ENCODE results near the gene PRRG1. TPM values are rescaled to one million over a fixed set of nuclear protein-coding genes. Genes with fewer than 3 reads are reported as not detected.
A peak's percentile ranks its signal among the peaks of the same experiment; 100 is the strongest.
"Not testable (repeated sequence)": the region's sequence is repeated elsewhere in the genome, so short reads cannot be mapped to it uniquely, and the experiment has no call there.

The PRRG1 gene
- polyA plus RNA-seq (2013, experiment 1 of 2) = 3.4 TPM
- 3.3 TPM for polyA plus RNA-seq (2013, experiment 2 of 2)

DNA sequence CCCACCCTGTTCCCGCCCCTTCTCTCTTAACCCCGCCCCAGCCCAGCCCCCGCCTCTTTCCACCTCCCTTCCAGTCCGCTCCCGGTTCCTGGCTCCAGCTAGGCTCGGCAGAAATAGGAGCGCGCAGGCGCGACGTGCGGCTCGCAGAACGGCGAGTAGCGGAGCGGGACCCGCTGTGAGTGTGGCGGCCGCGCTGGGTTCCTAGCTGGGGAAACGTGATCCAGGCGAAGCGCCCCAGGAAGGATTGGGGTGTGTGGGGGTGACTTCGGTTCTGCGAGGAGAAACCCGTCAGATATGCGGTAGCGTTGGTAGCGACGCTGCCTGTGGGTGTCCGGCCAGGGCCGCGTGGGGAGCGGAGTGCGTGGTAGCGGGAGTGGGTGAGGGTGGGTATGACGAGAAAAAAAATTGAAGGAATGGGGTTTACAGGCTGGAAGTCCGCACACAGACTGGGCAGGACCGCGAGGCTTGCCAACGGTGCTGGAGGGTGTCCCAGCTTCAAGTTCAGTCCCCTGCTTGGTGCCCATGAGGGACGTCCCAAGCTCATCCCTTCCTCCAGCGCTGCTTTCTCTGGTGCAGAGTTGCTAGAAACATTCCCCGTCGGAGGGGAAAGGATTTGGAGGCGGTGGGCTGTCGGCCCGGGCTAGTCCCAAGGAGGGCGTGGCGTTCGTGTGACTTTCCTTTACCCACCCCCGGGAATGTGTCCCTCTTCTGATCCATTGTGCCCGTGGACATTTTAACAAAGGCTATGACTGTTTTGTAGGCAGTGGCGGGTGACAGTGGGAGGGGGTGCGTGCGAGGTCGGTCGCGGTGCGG, at the start of gene PRRG1:
PRRG1 (plus strand) TSS at position 144 of the 813 bp plus-strand sequence. CDS start 56,886 bp downstream, outside the sequence.
- Histone ChIP-seq H3K4me3 (ENCODE audit: low read length in 2 of 2) (peak within 1 kb of the TSS; percentile 55 to 95), H3K4ac (ENCODE audit: low read length) (no peak within 1 kb of the TSS), H2BK5ac (ENCODE audit: low read length) (no peak within 1 kb of the TSS), H3K27ac (replicated peaks; ENCODE audit: low read length) (peak within 1 kb of the TSS; percentile 49), H3K4me2 (ENCODE audit: insufficient read depth, low read length, poor library complexity, severe bottlenecking) (peak within 1 kb of the TSS; percentile 56), H3K79me1 (ENCODE audit: low read depth, low read length) (no peaks in the 10 kb centered on the region), H3K27me3 (ENCODE audit: control insufficient read depth in 3 of 3, insufficient read depth in 3 of 3, low read depth in 1 of 3, low read length in 3 of 3) (no peaks in the 10 kb centered on the region), H3K9ac (ENCODE audit: low read depth, low read length, poor library complexity) (peak within 1 kb of the TSS; percentile 88), H3K9me3 (replicated peaks in 1 of 2; ENCODE audit: control insufficient read depth in 2 of 2, insufficient read depth in 1 of 2, low read depth in 1 of 2, low read length in 2 of 2) (no peaks in the 10 kb centered on the region), H3K18ac (ENCODE audit: low read length) (peak within 1 kb of the TSS; percentile 83), H4K91ac (ENCODE audit: low read depth, low read length, poor library complexity) (no peak within 1 kb of the TSS), H2AK5ac (ENCODE audit: low read depth, low read length) (no peak within 1 kb of the TSS), H3K4me1 (ENCODE audit: control insufficient read depth in 2 of 2, insufficient read depth in 1 of 2, low read depth in 1 of 2, low read length in 2 of 2) (peaks cover 0 to 4% of the 10 kb centered on the region in 2 donors), H3K36me3 (replicated peaks in 1 of 2; ENCODE audit: control insufficient read depth in 2 of 2, insufficient read depth in 2 of 2, low read length in 2 of 2) (no peaks in the 10 kb centered on the region), H4K8ac (ENCODE audit: low read depth, low read length) (no peak within 1 kb of the TSS), H3K14ac (ENCODE audit: low read length) (no peak within 1 kb of the TSS), H3K23ac (ENCODE audit: low read depth, low read length, poor library complexity) (no peak within 1 kb of the TSS), H2BK12ac (ENCODE audit: low read length) (no peak within 1 kb of the TSS), H2BK120ac (ENCODE audit: low read depth, low read length) (no peak within 1 kb of the TSS), H2BK15ac (ENCODE audit: low read length) (no peak within 1 kb of the TSS), H2AFZ (ENCODE audit: low read length) (peak within 1 kb of the TSS; percentile 90)
- peak; percentile 70 for DNase-seq (ENCODE audit: low spot score)
- WGBS, 2 donors (ENCODE audit: extremely low coverage in 2 of 2, insufficient read length in 2 of 2, insufficient replicate concordance in 1 of 2) = no CpG with 5 or more reads among the region's 61 CpGs

DNA sequence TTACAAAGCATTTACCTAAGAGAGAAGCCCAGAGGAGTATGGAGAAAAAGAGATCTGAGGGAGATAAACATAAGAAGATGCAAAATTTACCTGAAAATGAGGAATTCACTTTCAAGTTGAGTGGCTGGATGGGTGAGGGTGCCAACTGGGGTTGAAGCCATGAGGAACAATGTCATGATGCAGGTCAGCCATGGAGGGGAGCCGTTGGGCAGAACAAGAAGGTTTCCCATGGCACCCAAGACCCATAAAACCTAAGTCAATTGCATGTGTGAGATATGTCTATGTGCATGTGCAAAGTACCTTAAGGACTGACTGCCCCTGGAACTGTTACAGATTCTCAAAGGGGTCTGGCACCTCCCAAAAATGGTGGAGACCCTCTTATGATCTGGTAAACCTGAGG, 46.6 kb upstream of the PRRG1 start:
- WGBS, 2 donors (ENCODE audit: extremely low coverage in 2 of 2, insufficient read length in 2 of 2, insufficient replicate concordance in 1 of 2) = no CpG with 5 or more reads among the region's 1 CpG
- H4K91ac ChIP-seq (ENCODE audit: low read depth, low read length, poor library complexity) = no peak overlapping the region
- no peak for DNase-seq (ENCODE audit: low spot score)

DNA sequence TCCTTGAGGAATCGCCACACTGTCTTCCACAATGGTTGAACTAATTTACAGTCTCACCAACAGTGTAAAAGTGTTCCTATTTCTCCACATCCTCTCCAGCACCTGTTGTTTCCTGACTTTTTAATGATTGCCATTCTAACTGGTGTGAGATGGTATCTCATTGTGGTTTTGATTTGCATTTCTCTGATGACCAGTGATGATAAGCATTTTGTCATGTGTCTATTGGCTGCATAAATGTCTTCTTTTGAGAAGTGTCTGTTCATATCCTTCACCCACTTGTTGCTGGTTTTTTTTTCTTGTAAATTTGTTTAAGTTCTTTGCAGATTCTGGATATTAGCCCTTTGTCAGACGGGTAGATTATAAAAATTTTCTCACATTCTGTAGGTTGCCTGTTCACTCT, 43.9 kb upstream of the PRRG1 start:
- not testable (repeated sequence) for H3K23ac ChIP-seq (ENCODE audit: low read depth, low read length, poor library complexity); H2AFZ ChIP-seq (ENCODE audit: low read length); H2BK15ac ChIP-seq (ENCODE audit: low read length); H3K4me2 ChIP-seq (ENCODE audit: insufficient read depth, low read length, poor library complexity, severe bottlenecking); H4K8ac ChIP-seq (ENCODE audit: low read depth, low read length); H2BK12ac ChIP-seq (ENCODE audit: low read length); H4K91ac ChIP-seq (ENCODE audit: low read depth, low read length, poor library complexity); H3K36me3 ChIP-seq (replicated peaks in 1 of 2; ENCODE audit: control insufficient read depth in 2 of 2, insufficient read depth in 2 of 2, low read length in 2 of 2); H3K79me1 ChIP-seq (ENCODE audit: low read depth, low read length); H2BK5ac ChIP-seq (ENCODE audit: low read length); H3K9ac ChIP-seq (ENCODE audit: low read depth, low read length, poor library complexity); H2AK5ac ChIP-seq (ENCODE audit: low read depth, low read length); DNase-seq (ENCODE audit: low spot score); H3K27ac ChIP-seq (replicated peaks; ENCODE audit: low read length); H3K27me3 ChIP-seq (ENCODE audit: control insufficient read depth in 3 of 3, insufficient read depth in 3 of 3, low read depth in 1 of 3, low read length in 3 of 3); H2BK120ac ChIP-seq (ENCODE audit: low read depth, low read length); H3K14ac ChIP-seq (ENCODE audit: low read length); H3K4ac ChIP-seq (ENCODE audit: low read length); H3K4me3 ChIP-seq (ENCODE audit: low read length in 2 of 2); H3K9me3 ChIP-seq (replicated peaks in 1 of 2; ENCODE audit: control insufficient read depth in 2 of 2, insufficient read depth in 1 of 2, low read depth in 1 of 2, low read length in 2 of 2); H3K4me1 ChIP-seq (ENCODE audit: control insufficient read depth in 2 of 2, insufficient read depth in 1 of 2, low read depth in 1 of 2, low read length in 2 of 2); H3K18ac ChIP-seq (ENCODE audit: low read length)
- WGBS, 2 donors (ENCODE audit: extremely low coverage in 2 of 2, insufficient read length in 2 of 2, insufficient replicate concordance in 1 of 2) = no CpG with 5 or more reads among the region's 2 CpGs

More for the DNA sequence above, 46.6 kb upstream of the PRRG1 start:
- Histone ChIP-seq H3K23ac (ENCODE audit: low read depth, low read length, poor library complexity) (no peak overlapping the region), H3K79me1 (ENCODE audit: low read depth, low read length) (no peaks in the 10 kb centered on the region), H2BK15ac (ENCODE audit: low read length) (no peak overlapping the region), H3K36me3 (replicated peaks in 1 of 2; ENCODE audit: control insufficient read depth in 2 of 2, insufficient read depth in 2 of 2, low read length in 2 of 2) (no peaks in the 10 kb centered on the region), H3K18ac (ENCODE audit: low read length) (no peak overlapping the region), H3K9ac (ENCODE audit: low read depth, low read length, poor library complexity) (no peak overlapping the region), H3K4me3 (ENCODE audit: low read length in 2 of 2) (no peak overlapping the region), H2BK5ac (ENCODE audit: low read length) (no peak overlapping the region), H3K14ac (ENCODE audit: low read length) (no peak overlapping the region), H4K8ac (ENCODE audit: low read depth, low read length) (no peak overlapping the region), H2AFZ (ENCODE audit: low read length) (no peak overlapping the region), H3K27ac (replicated peaks; ENCODE audit: low read length) (no peak overlapping the region), H2BK12ac (ENCODE audit: low read length) (no peak overlapping the region), H3K4me1 (ENCODE audit: control insufficient read depth in 2 of 2, insufficient read depth in 1 of 2, low read depth in 1 of 2, low read length in 2 of 2) (no peaks in the 10 kb centered on the region), H3K4ac (ENCODE audit: low read length) (no peak overlapping the region), H3K9me3 (replicated peaks in 1 of 2; ENCODE audit: control insufficient read depth in 2 of 2, insufficient read depth in 1 of 2, low read depth in 1 of 2, low read length in 2 of 2) (no peaks in the 10 kb centered on the region), H2AK5ac (ENCODE audit: low read depth, low read length) (no peak overlapping the region), H3K27me3 (ENCODE audit: control insufficient read depth in 3 of 3, insufficient read depth in 3 of 3, low read depth in 1 of 3, low read length in 3 of 3) (no peaks in the 10 kb centered on the region), H3K4me2 (ENCODE audit: insufficient read depth, low read length, poor library complexity, severe bottlenecking) (no peak overlapping the region), H2BK120ac (ENCODE audit: low read depth, low read length) (no peak overlapping the region)

DNA sequence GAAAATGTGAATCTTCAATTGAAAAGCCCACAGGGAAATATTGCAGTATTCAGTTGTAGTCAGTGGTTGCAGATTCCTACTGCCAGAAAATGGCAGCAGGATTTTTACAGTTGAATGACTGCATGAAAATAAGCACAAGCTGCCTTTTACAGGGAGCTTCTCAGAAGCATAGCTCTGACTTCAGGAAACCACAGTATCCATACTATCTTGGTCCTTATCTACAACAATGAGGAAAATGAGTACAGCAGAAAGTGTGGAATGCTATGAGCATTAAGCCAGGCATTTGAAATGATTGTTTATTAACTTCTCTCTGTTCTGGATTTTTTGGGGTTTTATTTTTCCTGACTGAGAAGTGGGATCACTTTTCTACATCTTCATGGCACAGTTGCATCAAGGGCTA, 34.6 kb upstream of the PRRG1 start:
- Histone ChIP-seq H3K14ac (ENCODE audit: low read length) (no peak overlapping the region), H2BK12ac (ENCODE audit: low read length) (no peak overlapping the region), H3K4me3 (ENCODE audit: low read length in 2 of 2) (no peak overlapping the region), H3K27me3 (ENCODE audit: control insufficient read depth in 3 of 3, insufficient read depth in 3 of 3, low read depth in 1 of 3, low read length in 3 of 3) (no peaks in the 10 kb centered on the region), H3K23ac (ENCODE audit: low read depth, low read length, poor library complexity) (no peak overlapping the region), H3K9me3 (replicated peaks in 1 of 2; ENCODE audit: control insufficient read depth in 2 of 2, insufficient read depth in 1 of 2, low read depth in 1 of 2, low read length in 2 of 2) (no peaks in the 10 kb centered on the region), H3K79me1 (ENCODE audit: low read depth, low read length) (no peaks in the 10 kb centered on the region), H3K9ac (ENCODE audit: low read depth, low read length, poor library complexity) (no peak overlapping the region), H3K4me1 (ENCODE audit: control insufficient read depth in 2 of 2, insufficient read depth in 1 of 2, low read depth in 1 of 2, low read length in 2 of 2) (no peaks in the 10 kb centered on the region), H4K8ac (ENCODE audit: low read depth, low read length) (no peak overlapping the region), H2BK15ac (ENCODE audit: low read length) (no peak overlapping the region), H3K4ac (ENCODE audit: low read length) (no peak overlapping the region), H3K27ac (replicated peaks; ENCODE audit: low read length) (no peak overlapping the region), H2BK5ac (ENCODE audit: low read length) (no peak overlapping the region), H3K36me3 (replicated peaks in 1 of 2; ENCODE audit: control insufficient read depth in 2 of 2, insufficient read depth in 2 of 2, low read length in 2 of 2) (no peaks in the 10 kb centered on the region), H2AK5ac (ENCODE audit: low read depth, low read length) (no peak overlapping the region), H3K4me2 (ENCODE audit: insufficient read depth, low read length, poor library complexity, severe bottlenecking) (no peak overlapping the region), H2AFZ (ENCODE audit: low read length) (no peak overlapping the region), H4K91ac (ENCODE audit: low read depth, low read length, poor library complexity) (no peak overlapping the region), H2BK120ac (ENCODE audit: low read depth, low read length) (no peak overlapping the region), H3K18ac (ENCODE audit: low read length) (no peak overlapping the region)
- no peak for DNase-seq (ENCODE audit: low spot score)
